Neural cell (in vitro differentiated cells): ENCODE results near the gene PIK3AP1.

Source experiments
- CTCF ChIP-seq: fragments of 450-650 bp; IDR thresholded peaks from 2 replicates; pipeline ENCODE4 v1.5.1; 2014; ENCODE audit warnings: antibody characterized with exemption, mild to moderate bottlenecking, moderate library complexity; ENCODE audit not compliant: poor library complexity, severe bottlenecking
- EP300 ChIP-seq: fragments of 450-650 bp; conservative IDR thresholded peaks from 2 replicates; pipeline ENCODE4 v1.6.1; 2014; ENCODE audit warnings: antibody characterized with exemption, mild to moderate bottlenecking, moderate library complexity; ENCODE audit not compliant: poor library complexity, severe bottlenecking
- EZH2 ChIP-seq: fragments of 200-600, 300-800 bp; shearing (Covaris generic), sonication (generic); IDR thresholded peaks from 2 replicates; pipeline ENCODE4 v1.6.1; 2014; ENCODE audit warnings: antibody characterized with exemption, low read length, borderline replicate concordance, mild to moderate bottlenecking; ENCODE audit not compliant: insufficient read depth, poor library complexity, severe bottlenecking
- POLR2AphosphoS5 ChIP-seq: IDR thresholded peaks from 2 replicates; pipeline ENCODE4 v1.6.1; 2012
- RAD21 ChIP-seq: fragments of 450-650 bp; conservative IDR thresholded peaks from 2 replicates; pipeline ENCODE4 v1.6.1; 2014; ENCODE audit warnings: antibody characterized with exemption, mild to moderate bottlenecking, moderate library complexity
- REST ChIP-seq: IDR thresholded peaks from 2 replicates; pipeline ENCODE4 v1.6.1; 2012; ENCODE audit warnings: borderline replicate concordance
- SMC3 ChIP-seq: fragments of 450-650 bp; conservative IDR thresholded peaks from 2 replicates; pipeline ENCODE4 v1.6.1; 2014; ENCODE audit warnings: antibody characterized with exemption, mild to moderate bottlenecking, moderate library complexity; ENCODE audit not compliant: poor library complexity

GRCh38 chr10:96591946-96592345 lies 128.4 kb downstream of the PIK3AP1 start:
- TF ChIP-seq CTCF (no peak), EZH2 (no peak), POLR2AphosphoS5 (no peak), REST (no peak), RAD21 (no peak), EP300 (no peak), SMC3 (no peak)
